SK-MEL-5 (cell line): ENCODE results near the gene SPINK4. TPM values are rescaled to one million over a fixed set of nuclear protein-coding genes. Genes with fewer than 3 reads are reported as not detected.

ENCODE experiments used
- DNase-seq: peaks from one replicate; pipeline ENCODE4 v3.0.0-alpha.2; 2016; ENCODE audit warnings: low read depth, low spot score
- in situ Hi-C: cut with HindIII; loops from 2 replicates; pipeline ENCODE4 v1.10.0; 2016; ENCODE audit warnings: low sequenced_read_pairs, high pct_unique_total_duplicates, low pct_unique_long_range_greater_than_20kb
- total RNA-seq: library from RNA; depleted of rRNA; stranded (reverse); fragments of >200 nt; shearing (Covaris generic); gene quantifications from 2 replicates; pipeline ENCODE4 v1.2.3, GENCODE V29; 2014

SPINK4 gene
- total RNA-seq, 1 experiment from 2014 or later = not detected

- in situ Hi-C loops = no loop called here
- DNase-seq = no peak
Measured at GRCh38 chr9:33273266-33273971, 33.5 kb downstream of the SPINK4 start.

GRCh38 chr9:33273972-33274328 is 34.0 kb downstream of the SPINK4 start:
- in situ Hi-C loops = no loop called here
- DNase-seq = no peak

- no peak for DNase-seq
- in situ Hi-C loops = no loop called here
Measured at GRCh38 chr9:33277484-33277883, 37.5 kb downstream of the SPINK4 start.

- in situ Hi-C loops = no loop called here
- DNase-seq = no peak
Measured at GRCh38 chr9:33285502-33285901, 45.5 kb downstream of the SPINK4 start.

GRCh38 chr9:33287087-33287490 is 47.1 kb downstream of the SPINK4 start:
- in situ Hi-C loops = no loop called here

GRCh38 chr9:33288235-33288634 is 48.3 kb downstream of the SPINK4 start:
- in situ Hi-C loops = no loop called here
- DNase-seq = no peak

More at GRCh38 chr9:33287087-33287490, 47.1 kb downstream of the SPINK4 start:
- DNase-seq = peak; percentile 79

GRCh38 chr9:33288828-33289483 is 49.0 kb downstream of the SPINK4 start:
- no peak for DNase-seq
- in situ Hi-C loops = no loop called here

- in situ Hi-C loops = no loop called here
- DNase-seq = no peak
Measured at GRCh38 chr9:33289496-33289895, 49.5 kb downstream of the SPINK4 start.

GRCh38 chr9:33289936-33290246 is 49.9 kb downstream of the SPINK4 start:
- no peak for DNase-seq
- in situ Hi-C loops = no loop called here

- in situ Hi-C loops = no loop called here
- DNase-seq = peak; percentile 96
Measured at GRCh38 chr9:33290247-33291030, 50.5 kb downstream of the SPINK4 start, which contains the start of gene NFX1. Gene NFX1 (plus strand): TSS chr9:33290516. CDS start chr9:33290573, 57 bp downstream.

- in situ Hi-C loops = no loop called here
Measured at GRCh38 chr9:33291031-33291397, 51.0 kb downstream of the SPINK4 start.

GRCh38 chr9:33291901-33292300 is 51.9 kb downstream of the SPINK4 start:
- no peak for DNase-seq
- in situ Hi-C loops = no loop called here

More at GRCh38 chr9:33291031-33291397, 51.0 kb downstream of the SPINK4 start:
- DNase-seq = no peak

- in situ Hi-C loops = no loop called here
- no peak for DNase-seq
Measured at GRCh38 chr9:33293782-33294181, 53.8 kb downstream of the SPINK4 start.

GRCh38 chr9:33294670-33295432 is 54.9 kb downstream of the SPINK4 start:
- in situ Hi-C loops = no loop called here

GRCh38 chr9:33295571-33295970 is 55.6 kb downstream of the SPINK4 start:
- in situ Hi-C loops = no loop called here
- DNase-seq = no peak

More at GRCh38 chr9:33294670-33295432, 54.9 kb downstream of the SPINK4 start:
- no peak for DNase-seq

GRCh38 chr9:33297432-33297831 is 57.5 kb downstream of the SPINK4 start:
- in situ Hi-C loops = no loop called here
- peak; percentile 14 for DNase-seq
